Calu3 (cell line): ENCODE measurements around the gene ATP8B3. TPM values are rescaled to one million over a fixed set of nuclear protein-coding genes. Genes with fewer than 3 reads are reported as not detected.

ENCODE experiments used
- BruUV-seq: library from RNA; stranded (reverse); fragments of 400-500 nt; replicated peaks from 2 replicates; lab custom pipeline; 2021; lab: Mats Ljungman, UMichigan
- CTCF ChIA-PET: fragments of 300-600 bp; sonication (Branson Sonifier 250); formaldehyde crosslinking; loops from one replicate; lab custom pipeline; 2022; ENCODE audit warnings: antibody characterized with exemption; lab: Charles Lee
- DNase-seq: peaks from one replicate; pipeline ENCODE4 v3.0.0; 2022
- H3K27ac Mint-ChIP-seq: one replicate; pipeline ENCODE4 v1.8.0; 2022; ENCODE audit warnings: mixed read lengths; ENCODE audit not compliant: unreplicated experiment
- H3K27me3 Mint-ChIP-seq: one replicate; pipeline ENCODE4 v1.8.0; 2022; ENCODE audit warnings: mixed read lengths; ENCODE audit not compliant: unreplicated experiment
- H3K36me3 Mint-ChIP-seq: one replicate; pipeline ENCODE4 v1.8.0; 2022; ENCODE audit warnings: mild to moderate bottlenecking, moderate library complexity, mixed read lengths; ENCODE audit not compliant: insufficient read depth, unreplicated experiment
- H3K4me1 Mint-ChIP-seq: one replicate; pipeline ENCODE4 v1.8.0; 2022; ENCODE audit warnings: mild to moderate bottlenecking, low read depth, mixed read lengths; ENCODE audit not compliant: unreplicated experiment
- H3K4me3 Mint-ChIP-seq: one replicate; pipeline ENCODE4 v1.8.0; 2022; ENCODE audit warnings: mild to moderate bottlenecking, low read depth, moderate library complexity, mixed read lengths; ENCODE audit not compliant: unreplicated experiment
- H3K9me3 Mint-ChIP-seq: one replicate; pipeline ENCODE4 v1.8.0; 2022; ENCODE audit warnings: low read depth, mixed read lengths; ENCODE audit not compliant: unreplicated experiment
- intact Hi-C: fragments of 100-400 bp; cut with micrococcal nuclease; formaldehyde crosslinking; loops from one replicate; pipeline ENCODE4 v1.10.0; 2022; ENCODE audit not compliant: unreplicated experiment
- total RNA-seq: library from RNA; stranded (reverse); gene quantifications from 2 replicates; pipeline ENCODE4 v1.2.3, GENCODE V29; 2022
- TF ChIP-seq, protein P1 (sequence below): fragments of 200-600 bp; IDR thresholded peaks from one replicate; pipeline ENCODE4 v1.8.0; 2022; ENCODE audit warnings: antibody characterized with exemption; ENCODE audit not compliant: unreplicated experiment

ATP8B3 gene
- total RNA-seq, 1 experiment from 2014 or later = 6.7 TPM

DNA sequence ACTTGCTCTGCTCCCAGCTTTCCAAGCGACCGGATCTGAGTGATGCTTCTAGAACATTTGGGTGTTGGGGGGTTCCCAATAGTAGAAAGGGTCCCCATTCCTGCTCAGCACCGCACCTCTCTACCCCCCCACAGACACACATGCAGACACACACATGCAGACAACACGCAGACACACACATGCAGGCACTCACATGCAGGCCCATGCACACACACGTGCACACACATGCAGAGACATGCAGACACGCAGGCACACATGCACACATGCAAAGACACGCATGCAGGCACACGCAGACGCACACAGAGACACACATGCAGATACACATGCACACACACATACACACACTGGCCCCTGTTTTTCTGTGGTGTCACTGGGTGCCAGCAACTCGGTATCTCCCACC, 34.9 kb downstream of the ATP8B3 start:
- Mint-ChIP-seq H3K9me3 (no peaks in the 10 kb centered on the region), H3K4me1 (peaks cover 45% of the 10 kb centered on the region), H3K36me3 (peaks cover 59% of the 10 kb centered on the region), H3K4me3 (no peak overlapping the region), H3K27me3 (no peaks in the 10 kb centered on the region), H3K27ac (no peak overlapping the region)
- DNase-seq = no peak
- TF ChIP-seq, protein P1, sequence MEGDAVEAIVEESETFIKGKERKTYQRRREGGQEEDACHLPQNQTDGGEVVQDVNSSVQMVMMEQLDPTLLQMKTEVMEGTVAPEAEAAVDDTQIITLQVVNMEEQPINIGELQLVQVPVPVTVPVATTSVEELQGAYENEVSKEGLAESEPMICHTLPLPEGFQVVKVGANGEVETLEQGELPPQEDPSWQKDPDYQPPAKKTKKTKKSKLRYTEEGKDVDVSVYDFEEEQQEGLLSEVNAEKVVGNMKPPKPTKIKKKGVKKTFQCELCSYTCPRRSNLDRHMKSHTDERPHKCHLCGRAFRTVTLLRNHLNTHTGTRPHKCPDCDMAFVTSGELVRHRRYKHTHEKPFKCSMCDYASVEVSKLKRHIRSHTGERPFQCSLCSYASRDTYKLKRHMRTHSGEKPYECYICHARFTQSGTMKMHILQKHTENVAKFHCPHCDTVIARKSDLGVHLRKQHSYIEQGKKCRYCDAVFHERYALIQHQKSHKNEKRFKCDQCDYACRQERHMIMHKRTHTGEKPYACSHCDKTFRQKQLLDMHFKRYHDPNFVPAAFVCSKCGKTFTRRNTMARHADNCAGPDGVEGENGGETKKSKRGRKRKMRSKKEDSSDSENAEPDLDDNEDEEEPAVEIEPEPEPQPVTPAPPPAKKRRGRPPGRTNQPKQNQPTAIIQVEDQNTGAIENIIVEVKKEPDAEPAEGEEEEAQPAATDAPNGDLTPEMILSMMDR = no peak
- CTCF ChIA-PET = no interaction called here
- intact Hi-C loops = no loop called here
- TSS peak; percentile 32 for BruUV-seq

DNA sequence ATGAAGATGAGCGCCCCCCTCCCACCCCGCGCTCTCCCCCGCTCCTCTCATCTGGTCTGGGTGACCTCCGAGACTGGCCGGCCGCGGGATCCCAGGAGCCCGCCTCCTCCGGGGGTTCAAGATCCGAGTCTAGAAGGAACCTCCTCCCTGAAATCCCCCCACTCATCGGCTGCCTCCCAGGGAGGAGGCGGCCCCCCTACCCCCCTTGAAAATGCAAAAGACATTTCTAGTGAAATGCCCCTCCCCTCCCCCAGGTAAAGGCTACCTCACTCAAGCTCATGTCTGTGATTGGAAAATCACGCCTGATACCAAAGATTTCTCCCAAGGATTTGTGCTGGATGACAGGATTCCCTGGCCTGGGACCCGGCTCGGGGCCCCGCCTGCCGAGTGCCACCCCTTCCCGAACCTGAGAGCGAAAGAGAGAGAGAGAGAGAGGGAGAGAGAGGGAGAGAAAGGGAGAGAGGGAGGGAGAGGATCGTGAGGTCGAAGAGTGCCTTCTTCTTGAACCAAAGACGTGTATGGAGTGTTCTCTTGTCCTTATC, 35.4 kb downstream of the ATP8B3 start:
- Mint-ChIP-seq H3K4me3 (no peak overlapping the region), H3K4me1 (peaks cover 46% of the 10 kb centered on the region), H3K9me3 (no peaks in the 10 kb centered on the region), H3K27ac (no peak overlapping the region), H3K27me3 (no peaks in the 10 kb centered on the region), H3K36me3 (peaks cover 59% of the 10 kb centered on the region)
- no TSS peak for BruUV-seq
- intact Hi-C loops = no loop called here
- CTCF ChIA-PET = no interaction called here
- no peak for DNase-seq
- TF ChIP-seq, protein P1 = no peak

DNA sequence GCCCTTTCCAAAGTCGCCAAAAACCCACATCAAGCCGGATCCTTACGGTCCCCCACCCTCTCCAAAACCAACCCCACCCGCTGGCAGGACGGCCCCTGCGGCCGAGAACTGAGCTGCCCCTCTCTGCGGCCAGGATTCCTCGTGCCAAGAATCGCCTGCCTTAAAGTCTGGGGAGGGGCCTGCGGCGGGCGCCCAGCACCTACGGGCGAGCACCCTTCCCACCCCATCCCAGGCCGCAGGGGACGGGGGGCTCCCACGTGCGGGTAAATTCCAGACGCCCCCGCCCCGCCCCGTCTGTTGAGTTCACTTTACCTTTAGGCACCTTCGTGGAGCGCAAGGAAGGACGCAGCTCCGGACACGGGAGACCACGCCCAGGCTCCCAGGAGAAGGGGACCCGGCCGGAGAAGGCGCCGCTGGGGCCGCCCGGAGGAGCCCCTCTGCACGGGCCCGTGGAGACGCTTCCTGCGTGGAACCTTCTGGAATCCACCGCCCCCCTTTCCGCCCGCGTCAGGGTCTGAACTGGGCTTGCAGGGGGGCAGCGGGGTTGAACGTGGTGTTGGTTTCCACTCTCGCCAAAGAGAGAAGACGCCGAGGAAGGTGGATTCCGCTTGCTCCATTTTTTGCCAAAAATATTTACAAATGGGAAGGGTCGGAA, 36.0 kb downstream of the ATP8B3 start:
- intact Hi-C loops = no loop called here
- CTCF ChIA-PET = no interaction called here
- no TSS peak for BruUV-seq
- TF ChIP-seq, protein P1 = no peak
- no peak overlapping the region for H3K27ac Mint-ChIP-seq
- H3K4me1 Mint-ChIP-seq = peaks cover 46% of the 10 kb centered on the region
- H3K4me3 Mint-ChIP-seq = no peak overlapping the region
- no peaks in the 10 kb centered on the region for H3K27me3 Mint-ChIP-seq
- no peaks in the 10 kb centered on the region for H3K9me3 Mint-ChIP-seq
- no peak for DNase-seq
- H3K36me3 Mint-ChIP-seq = peaks cover 58% of the 10 kb centered on the region

DNA sequence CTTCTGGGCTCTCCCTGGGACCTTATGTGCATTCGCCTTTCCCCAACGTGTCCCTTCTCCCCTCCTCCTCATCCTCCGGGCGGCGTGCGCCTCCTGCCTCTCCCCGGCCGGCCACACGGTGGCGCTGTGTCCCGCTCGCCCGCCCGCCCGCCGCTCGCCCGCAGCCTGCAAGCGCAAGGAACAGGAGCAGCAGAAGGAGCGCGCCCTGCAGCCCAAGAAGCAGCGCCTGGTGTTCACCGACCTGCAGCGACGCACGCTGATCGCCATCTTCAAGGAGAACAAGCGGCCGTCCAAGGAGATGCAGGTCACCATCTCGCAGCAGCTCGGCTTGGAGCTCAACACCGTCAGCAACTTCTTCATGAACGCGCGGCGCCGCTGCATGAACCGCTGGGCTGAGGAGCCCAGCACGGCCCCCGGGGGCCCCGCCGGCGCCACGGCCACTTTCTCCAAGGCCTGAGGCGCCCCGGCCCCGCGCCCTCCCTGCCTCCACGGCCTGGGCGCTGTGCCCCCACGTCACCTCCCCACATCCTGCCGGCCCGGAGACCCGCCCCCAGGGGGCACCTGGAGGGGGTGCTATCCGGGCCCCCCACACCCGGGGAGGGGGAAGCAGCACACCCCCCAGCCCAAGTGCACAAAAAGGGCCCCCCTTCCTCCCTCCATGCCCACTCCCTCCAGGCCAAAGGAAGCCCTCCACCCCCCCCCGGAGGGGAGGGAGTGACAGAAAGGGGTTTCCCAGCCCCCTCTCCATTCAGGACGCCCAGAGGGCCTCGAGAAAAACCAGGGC, 36.9 kb downstream of the ATP8B3 start:
- DNase-seq = no peak
- Mint-ChIP-seq H3K36me3 (peaks cover 51% of the 10 kb centered on the region), H3K9me3 (no peaks in the 10 kb centered on the region), H3K27me3 (no peaks in the 10 kb centered on the region), H3K4me3 (no peak overlapping the region), H3K27ac (no peak overlapping the region), H3K4me1 (peaks cover 46% of the 10 kb centered on the region)
- BruUV-seq = no TSS peak
- intact Hi-C loops = no loop called here
- CTCF ChIA-PET = no interaction called here
- TF ChIP-seq, protein P1 = peak; percentile 67
